ENCODE data around the gene GTF2H4.

- TF ChIP-seq CTCF (IDR thresholded peaks at IDR 0.05): no peak
- no peak for TF ChIP-seq POLR2A (IDR thresholded peaks at IDR 0.05)
These were observed 23.3 kb downstream of the GTF2H4 start for GRCh38 chr6:30931272-30931671.
